CD4-positive, alpha-beta T cell treated with Interleukin-21 for 1 hour (primary cell): ENCODE data around the gene PWWP3B.
"Not testable (repeated sequence)": the region's sequence is repeated elsewhere in the genome, so short reads cannot be mapped to it uniquely, and the experiment has no call there.

Experiments
- DNase-seq: peaks from one replicate; pipeline ENCODE4 v3.0.0-alpha.2; 2020

The PWWP3B gene

DNA sequence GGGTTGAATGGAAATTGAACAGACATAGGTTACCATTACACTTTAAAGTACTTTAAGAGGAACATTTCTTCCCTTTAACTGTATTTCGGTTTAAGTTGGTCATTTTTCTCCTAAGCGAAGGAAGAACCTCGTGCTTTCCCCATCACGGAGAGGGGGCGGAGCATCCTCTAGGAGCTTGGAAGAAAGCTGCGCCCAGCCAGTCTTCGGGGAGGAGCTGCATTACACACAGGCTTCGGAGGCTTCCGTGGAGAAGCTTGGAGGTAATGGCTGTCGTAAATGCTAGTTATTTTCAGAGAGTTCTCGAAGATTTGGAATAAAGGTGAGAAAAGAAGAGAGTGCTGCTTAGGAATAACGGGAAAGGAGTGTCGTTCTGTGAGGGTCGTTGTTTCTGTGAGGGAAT lies at the start of gene PWWP3B:
TSS of gene PWWP3B (plus strand) at position 199 of the 400 bp plus-strand sequence. CDS start 37,128 bp downstream, outside the sequence.
- DNase-seq = no peak

GRCh38 chrX:106139048-106139447 lies 29.1 kb upstream of the PWWP3B start:
- DNase-seq = no peak

DNA sequence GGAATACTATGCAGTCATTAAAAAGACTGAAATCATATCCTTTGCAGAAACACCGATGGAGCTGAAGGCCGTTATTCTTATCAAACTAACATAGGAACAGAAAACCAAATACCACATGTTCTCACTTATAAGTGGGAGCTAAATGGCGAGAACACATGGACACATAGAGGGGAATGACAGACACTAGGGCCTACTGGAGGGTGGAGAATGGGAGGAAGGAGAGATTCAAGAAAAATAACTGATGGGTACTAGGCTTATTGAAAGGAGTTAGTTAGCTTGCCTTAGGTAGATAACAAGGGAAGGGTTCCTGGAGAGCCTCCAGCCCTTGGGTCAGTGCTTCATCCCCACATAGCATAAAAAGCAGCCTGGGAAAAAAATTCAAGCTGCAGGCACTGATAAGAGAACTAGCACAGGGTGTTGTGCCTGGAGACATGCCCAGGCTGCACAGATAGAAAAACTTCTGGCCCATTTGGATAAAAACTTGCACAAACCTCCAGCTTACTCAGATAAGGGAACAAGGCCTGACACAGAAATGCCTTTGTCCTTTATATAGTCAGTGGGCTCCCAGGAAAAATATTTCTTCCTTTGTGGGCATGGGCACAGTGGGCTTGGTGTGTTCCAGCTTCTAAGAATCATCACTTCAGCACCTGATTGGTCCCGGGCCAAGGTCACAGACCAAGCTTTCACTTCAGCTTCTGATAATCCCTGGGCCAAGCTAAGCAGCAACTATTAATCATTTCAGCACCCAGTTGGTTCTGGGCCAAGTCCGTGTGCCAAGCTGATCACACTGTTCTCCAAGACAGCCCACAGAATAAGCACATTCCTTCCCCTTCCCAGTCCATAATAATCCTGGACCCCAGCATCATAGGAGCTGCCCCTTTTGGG lies 23.1 kb upstream of the PWWP3B start:
- no peak for DNase-seq

GRCh38 chrX:106150701-106151100 lies 17.4 kb upstream of the PWWP3B start:
- no peak for DNase-seq

DNA sequence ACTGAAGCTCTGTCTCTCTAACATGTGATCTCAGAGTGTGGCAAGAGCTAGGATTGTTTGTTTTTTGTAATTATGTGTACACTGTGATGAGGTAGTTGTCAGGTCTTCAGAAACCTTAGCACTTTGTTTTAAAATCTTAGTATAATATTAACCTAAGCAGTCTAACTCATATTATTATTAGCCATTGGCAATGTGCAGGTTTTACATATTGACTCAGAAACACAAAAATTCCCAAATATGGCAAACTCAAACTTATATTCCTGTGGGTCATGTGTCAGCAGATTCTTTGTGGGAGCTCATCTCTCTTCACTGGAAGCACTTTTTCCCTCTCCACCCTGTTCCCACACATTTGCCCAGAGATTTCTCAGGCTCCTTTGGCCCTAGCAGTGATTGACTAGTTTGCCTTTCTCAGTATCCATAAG lies 8.2 kb upstream of the PWWP3B start:
- no peak for DNase-seq

GRCh38 chrX:106170318-106170717 lies 2.2 kb downstream of the PWWP3B start:
- no peak for DNase-seq

DNA sequence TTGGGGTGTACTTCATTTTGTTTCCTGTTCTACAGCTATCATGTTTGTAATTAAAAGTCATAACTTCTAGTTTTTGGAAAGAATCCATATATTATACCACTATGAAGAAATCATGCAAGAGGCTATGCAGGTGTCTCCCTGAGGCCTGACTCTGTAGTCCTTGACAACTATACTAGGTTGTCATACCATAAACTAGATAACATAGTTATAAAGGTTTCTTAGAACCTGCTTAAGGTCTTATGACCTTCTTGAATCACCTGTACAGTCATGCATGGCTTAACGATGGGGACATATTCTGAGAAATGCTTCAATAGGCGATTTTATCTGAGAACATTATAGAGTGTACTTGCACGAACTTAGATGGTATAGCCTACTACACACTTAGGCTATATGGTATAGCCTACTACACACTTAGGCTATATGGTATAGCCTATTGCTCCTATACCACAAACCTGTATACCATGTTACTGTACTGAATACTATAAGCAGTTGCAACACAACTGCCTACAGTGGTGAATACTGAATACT lies 3.3 kb downstream of the PWWP3B start:
- no peak for DNase-seq

GRCh38 chrX:106177106-106177981 lies 9.2 kb downstream of the PWWP3B start:
- no peak for DNase-seq

DNA sequence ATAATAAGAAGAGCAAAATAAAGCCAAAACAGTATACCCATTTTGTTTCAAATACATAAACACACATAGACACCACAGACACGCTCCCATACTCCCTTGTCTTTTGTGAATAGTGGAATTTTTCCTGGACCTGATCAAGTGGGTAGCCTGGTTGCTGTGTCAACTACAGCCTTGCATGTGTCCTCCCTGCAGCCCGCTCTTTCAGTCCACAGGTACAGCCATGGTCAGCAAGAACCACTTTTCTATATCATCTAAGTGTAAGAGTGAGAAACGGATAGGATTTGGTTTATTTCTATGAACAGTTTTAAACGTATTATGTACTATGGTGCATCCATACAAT lies 9.8 kb downstream of the PWWP3B start:
- no peak for DNase-seq

GRCh38 chrX:106178826-106179225 lies 10.7 kb downstream of the PWWP3B start:
- DNase-seq = no peak

GRCh38 chrX:106183685-106184084 lies 15.6 kb downstream of the PWWP3B start:
- not testable (repeated sequence) for DNase-seq

DNA sequence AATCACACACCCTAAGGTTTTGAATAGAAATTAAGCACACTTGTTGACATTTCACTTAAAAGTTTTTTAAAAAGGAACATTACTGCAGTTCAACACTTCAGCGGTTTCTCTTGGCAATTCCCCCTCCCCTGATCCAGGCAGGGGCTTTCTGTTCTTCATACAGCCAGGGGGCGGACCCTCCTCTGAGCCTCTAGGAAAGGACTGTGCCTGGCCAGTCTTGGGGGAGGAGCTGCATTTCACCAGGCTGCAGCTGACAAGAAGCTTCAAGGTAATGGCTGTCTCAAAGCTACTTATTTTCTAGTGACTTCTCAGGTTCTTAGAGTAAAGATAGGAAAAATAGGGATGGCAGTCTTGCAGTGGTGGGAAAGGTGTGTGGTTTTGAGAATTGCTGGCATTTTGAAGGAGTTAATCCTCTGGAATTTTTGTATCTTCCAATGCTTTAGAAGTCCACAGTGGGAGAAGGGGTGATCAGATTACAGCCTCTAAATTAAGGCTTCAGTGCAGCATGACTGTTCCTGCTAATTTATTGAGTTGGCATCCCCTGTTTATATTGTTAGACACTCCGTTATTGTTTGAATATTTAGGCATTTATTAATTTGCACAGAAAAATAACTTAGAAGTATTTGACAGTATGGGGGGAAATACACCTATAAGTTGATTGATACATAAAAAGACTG lies 33.5 kb downstream of the PWWP3B start:
- no peak for DNase-seq

- DNase-seq = no peak
Observed at GRCh38 chrX:106203315-106203714, 35.2 kb downstream of the PWWP3B start.

GRCh38 chrX:106208154-106208553 lies 40.0 kb downstream of the PWWP3B start:
- DNase-seq = no peak
